Measurements from ENCODE around the gene TNNT1.

GRCh38 chr19:55181740-55182139 is 32.7 kb upstream of the TNNT1 start:
- no peak for TF ChIP-seq CTCF (IDR thresholded peaks at IDR 0.05)
- TF ChIP-seq POLR2A (IDR thresholded peaks at IDR 0.05) = no peak

All from right lobe of liver (tissue), 4 donors.